Esophagus muscularis mucosa (tissue), 4 donors: ENCODE measurements around the gene NUDT4.

Source experiments
- EP300 ChIP-seq: sonication (generic); formaldehyde crosslinking; IDR thresholded peaks from one replicate; pipeline ENCODE4 v1.6.1; 2017; ENCODE audit warnings: antibody characterized with exemption
- POLR2A ChIP-seq: fragments of 450-650 bp; IDR thresholded peaks from one replicate; pipeline ENCODE4 v1.6.1; 2017; ENCODE audit warnings: antibody characterized with exemption, moderate library complexity, mild to moderate bottlenecking, low read depth
- TF ChIP-seq, protein P1 (sequence below), 3 experiments: fragments of 200-600 bp in 2 of 3; fragments of 450-650 bp in 1 of 3; sonication (generic) in 2 of 3; IDR thresholded peaks; one replicate each; pipeline ENCODE4 v1.5.1; 2017 to 2019; ENCODE audit warnings: antibody characterized with exemption in 3 of 3, mild to moderate bottlenecking in 2 of 3, moderate library complexity in 1 of 3

- TF ChIP-seq, protein P1, sequence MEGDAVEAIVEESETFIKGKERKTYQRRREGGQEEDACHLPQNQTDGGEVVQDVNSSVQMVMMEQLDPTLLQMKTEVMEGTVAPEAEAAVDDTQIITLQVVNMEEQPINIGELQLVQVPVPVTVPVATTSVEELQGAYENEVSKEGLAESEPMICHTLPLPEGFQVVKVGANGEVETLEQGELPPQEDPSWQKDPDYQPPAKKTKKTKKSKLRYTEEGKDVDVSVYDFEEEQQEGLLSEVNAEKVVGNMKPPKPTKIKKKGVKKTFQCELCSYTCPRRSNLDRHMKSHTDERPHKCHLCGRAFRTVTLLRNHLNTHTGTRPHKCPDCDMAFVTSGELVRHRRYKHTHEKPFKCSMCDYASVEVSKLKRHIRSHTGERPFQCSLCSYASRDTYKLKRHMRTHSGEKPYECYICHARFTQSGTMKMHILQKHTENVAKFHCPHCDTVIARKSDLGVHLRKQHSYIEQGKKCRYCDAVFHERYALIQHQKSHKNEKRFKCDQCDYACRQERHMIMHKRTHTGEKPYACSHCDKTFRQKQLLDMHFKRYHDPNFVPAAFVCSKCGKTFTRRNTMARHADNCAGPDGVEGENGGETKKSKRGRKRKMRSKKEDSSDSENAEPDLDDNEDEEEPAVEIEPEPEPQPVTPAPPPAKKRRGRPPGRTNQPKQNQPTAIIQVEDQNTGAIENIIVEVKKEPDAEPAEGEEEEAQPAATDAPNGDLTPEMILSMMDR (IDR thresholded peaks at IDR 0.05): no peak
- TF ChIP-seq EP300 (no peak), POLR2A (no peak)
Measured at GRCh38 chr12:93397412-93397811, 19.7 kb downstream of the NUDT4 start.
